HepG2 (cell line): Measurements from ENCODE around the gene GPATCH8. TPM values are rescaled to one million over a fixed set of nuclear protein-coding genes. Genes with fewer than 3 reads are reported as not detected.
A peak's percentile ranks its signal among the peaks of the same experiment; 100 is the strongest.

Experiments used
- DBP ChIP-seq: sonication (generic); formaldehyde crosslinking; IDR thresholded peaks from 2 replicates; pipeline ENCODE4 v1.4.0; 2020; ENCODE audit warnings: missing genetic modification reagents; ENCODE audit errors: not compliant biosample characterization
- GABPB1 ChIP-seq: IDR thresholded peaks from 2 replicates; pipeline ENCODE4 v1.6.1; 2016; ENCODE audit warnings: mild to moderate bottlenecking, missing genetic modification reagents, moderate library complexity, missing compliant biosample characterization
- GPBP1L1 ChIP-seq: sonication (generic); formaldehyde crosslinking; IDR thresholded peaks from 2 replicates; pipeline ENCODE4 v1.5.0; 2020; ENCODE audit warnings: mild to moderate bottlenecking, missing genetic modification reagents
- HMGXB4 ChIP-seq, 2 experiments: sonication (generic) in 1 of 2; formaldehyde crosslinking in 1 of 2; IDR thresholded peaks; 2 replicates each; pipeline versions ENCODE4 v1.4.0 to v1.6.1; 2018 to 2020; ENCODE audit warnings: missing genetic modification reagents in 2 of 2, borderline replicate concordance in 1 of 2, low read depth in 1 of 2, mild to moderate bottlenecking in 1 of 2, missing biosample characterization in 1 of 2
- KLF12 ChIP-seq: sonication (generic); formaldehyde crosslinking; IDR thresholded peaks from 2 replicates; pipeline ENCODE4 v1.4.0; 2020; ENCODE audit warnings: missing genetic modification reagents, borderline replicate concordance
- NFAT5 ChIP-seq: sonication (generic); formaldehyde crosslinking; IDR thresholded peaks from 2 replicates; pipeline ENCODE4 v1.4.0; 2020; ENCODE audit warnings: missing genetic modification reagents
- POLR2AphosphoS2 ChIP-seq: IDR thresholded peaks from 2 replicates; pipeline ENCODE4 v1.6.1; 2011; ENCODE audit warnings: low read depth, low read length, improper control_type of control experiment
- SALL1 ChIP-seq: sonication (generic); formaldehyde crosslinking; IDR thresholded peaks from 2 replicates; pipeline ENCODE4 v1.8.0; 2022; ENCODE audit warnings: mild to moderate bottlenecking, missing genetic modification reagents
- SMARCE1 ChIP-seq: fragments of 450-650 bp; IDR thresholded peaks from 2 replicates; pipeline ENCODE4 v1.6.1; 2017; ENCODE audit warnings: borderline replicate concordance
- ZMYM3 ChIP-seq: sonication (generic); formaldehyde crosslinking; IDR thresholded peaks from 2 replicates; pipeline ENCODE4 v1.5.1; 2020; ENCODE audit warnings: mild to moderate bottlenecking, missing genetic modification reagents
- ZNF121 ChIP-seq: sonication (generic); formaldehyde crosslinking; IDR thresholded peaks from 2 replicates; pipeline ENCODE4 v1.5.0; 2020; ENCODE audit warnings: mild to moderate bottlenecking, missing genetic modification reagents
- ZNF17 ChIP-seq: sonication (generic); formaldehyde crosslinking; IDR thresholded peaks from 2 replicates; pipeline ENCODE4 v1.5.0; 2020; ENCODE audit warnings: mild to moderate bottlenecking, missing genetic modification reagents
- ZNF501 ChIP-seq: sonication (generic); formaldehyde crosslinking; IDR thresholded peaks from 2 replicates; pipeline ENCODE4 v1.5.1; 2020; ENCODE audit warnings: mild to moderate bottlenecking, moderate library complexity, missing genetic modification reagents
- ZNF562 ChIP-seq: sonication (generic); formaldehyde crosslinking; IDR thresholded peaks from 2 replicates; pipeline ENCODE4 v1.8.0; 2022; ENCODE audit warnings: missing genetic modification reagents, borderline replicate concordance
- ZNF564 ChIP-seq: sonication (generic); formaldehyde crosslinking; IDR thresholded peaks from 2 replicates; pipeline ENCODE4 v1.8.1; 2023; ENCODE audit warnings: mild to moderate bottlenecking, missing genetic modification reagents
- ZNF572 ChIP-seq: sonication (generic); formaldehyde crosslinking; IDR thresholded peaks from 2 replicates; pipeline ENCODE4 v1.5.1; 2020; ENCODE audit warnings: mild to moderate bottlenecking, missing genetic modification reagents
- ZNF607 ChIP-seq: sonication (generic); formaldehyde crosslinking; IDR thresholded peaks from 2 replicates; pipeline ENCODE4 v1.5.1; 2020; ENCODE audit warnings: missing genetic modification reagents, mild to moderate bottlenecking, borderline replicate concordance
- ZNF615 ChIP-seq: sonication (generic); formaldehyde crosslinking; IDR thresholded peaks from 2 replicates; pipeline ENCODE4 v1.5.0; 2020; ENCODE audit warnings: mild to moderate bottlenecking, missing genetic modification reagents, borderline replicate concordance
- ZNF768 ChIP-seq: sonication (generic); formaldehyde crosslinking; IDR thresholded peaks from 2 replicates; pipeline ENCODE4 v1.4.0; 2020; ENCODE audit warnings: missing genetic modification reagents
- polyA plus RNA-seq, 8 experiments: library from polyadenylated mRNA; depleted of rRNA in 3 of 8; stranded (reverse) in 7 of 8; unstranded in 1 of 8; fragments of >200 nt; fragmentation: Illumina TruSeq in 4 of 8; extraction: Trizol in 4 of 8; gene quantifications; 2 replicates each; pipeline versions ENCODE4 v1.2.1 to v1.2.3, GENCODE V29; 2011 to 2016; ENCODE audit warnings: low read depth in 4 of 8, missing spikeins in 1 of 8, mixed read lengths in 1 of 8; ENCODE audit not compliant: insufficient read depth in 1 of 8
- total RNA-seq, 5 experiments: library from RNA; depleted of rRNA; stranded (reverse); fragments of >200 nt; fragmentation: Illumina TruSeq; extraction: Trizol; gene quantifications; 2 replicates each; pipeline ENCODE4 v1.2.3, GENCODE V29; 2016; ENCODE audit warnings: low read depth in 1 of 5

The GPATCH8 gene
- total and polyA plus RNA-seq, 2 of the 13 experiments (the other 11 are each of a cell fraction or from before 2014, with no cell fraction given): 20.7 to 21.5 TPM

- TF ChIP-seq ZNF501 (CRISPR knock-in tag) (peak; percentile 79; the same call in 1 of the 2 replicates), ZNF768 (CRISPR knock-in tag) (peak; percentile 5; the same call in 1 of the 2 replicates), SALL1 (CRISPR knock-in tag) (peak; percentile 46; the same call in 1 of the 2 replicates), DBP (CRISPR knock-in tag) (no peak), HMGXB4 (CRISPR knock-in tag; IDR thresholded peaks at IDR 0.05; ENCODE audit: borderline replicate concordance in 1 of 2, low read depth in 1 of 2) (0 out of 4 replicates have a peak, but pooled peaks of 1 of the 2 experiments have one; percentile 15), ZNF562 (CRISPR knock-in tag) (no peak), SMARCE1 (no peak), ZNF121 (CRISPR knock-in tag) (0 out of 2 replicates have a peak, but pooled peaks have one; percentile 10), POLR2AphosphoS2 (no peak), ZNF17 (no peak), ZNF572 (no peak; the same call in 1 of the 2 replicates), ZMYM3 (CRISPR knock-in tag) (0 out of 2 replicates have a peak, but pooled peaks have one; percentile 3), GPBP1L1 (0 out of 2 replicates have a peak, but pooled peaks have one; percentile 23), NFAT5 (CRISPR knock-in tag) (0 out of 2 replicates have a peak, but pooled peaks have one; percentile 7), GABPB1 (CRISPR knock-in tag) (peak; percentile 13; the same call in 1 of the 2 replicates), ZNF564 (CRISPR knock-in tag) (no peak), ZNF615 (CRISPR knock-in tag) (no peak), KLF12 (CRISPR knock-in tag) (no peak), ZNF607 (peak; percentile 76; the same call in 1 of the 2 replicates)
Measured at GRCh38 chr17:44384823-44385286, 118.4 kb downstream of the GPATCH8 start (continued).
